ENCODE data around the gene RDH5.

DNA sequence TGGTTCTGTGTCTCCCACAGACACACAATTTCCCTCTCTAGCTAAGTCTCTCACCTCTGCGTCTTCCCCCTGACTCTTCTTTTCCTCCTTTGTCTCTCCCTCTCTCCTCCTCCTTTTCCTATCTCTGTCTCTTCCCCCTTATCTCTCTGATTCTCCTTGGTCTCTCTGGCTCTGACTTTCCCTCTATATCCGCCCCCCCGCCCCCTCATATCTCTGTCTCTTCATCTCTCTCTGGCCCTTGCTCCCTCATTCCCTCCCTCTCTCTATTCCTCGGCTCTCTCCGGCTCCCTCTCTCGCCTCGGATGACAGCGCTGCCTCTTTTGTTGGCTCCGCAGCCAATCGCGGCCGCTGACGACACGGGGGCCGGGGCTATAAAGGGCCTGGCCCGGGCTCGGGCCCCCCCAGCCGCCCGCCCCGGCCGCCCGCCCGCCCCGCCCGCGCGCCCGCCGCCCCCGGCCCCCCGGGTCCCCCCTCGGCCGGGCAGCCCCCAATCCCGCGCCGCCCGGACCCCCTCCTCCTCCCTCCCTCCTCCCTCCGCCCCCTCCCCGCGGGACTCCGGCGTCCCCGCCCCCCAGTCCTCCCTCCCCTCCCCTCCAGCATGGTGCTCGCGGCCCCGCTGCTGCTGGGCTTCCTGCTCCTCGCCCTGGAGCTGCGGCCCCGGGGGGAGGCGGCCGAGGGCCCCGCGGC, 22.7 kb downstream of the RDH5 start, which contains the start of gene GDF11:
- TF ChIP-seq, protein P1, sequence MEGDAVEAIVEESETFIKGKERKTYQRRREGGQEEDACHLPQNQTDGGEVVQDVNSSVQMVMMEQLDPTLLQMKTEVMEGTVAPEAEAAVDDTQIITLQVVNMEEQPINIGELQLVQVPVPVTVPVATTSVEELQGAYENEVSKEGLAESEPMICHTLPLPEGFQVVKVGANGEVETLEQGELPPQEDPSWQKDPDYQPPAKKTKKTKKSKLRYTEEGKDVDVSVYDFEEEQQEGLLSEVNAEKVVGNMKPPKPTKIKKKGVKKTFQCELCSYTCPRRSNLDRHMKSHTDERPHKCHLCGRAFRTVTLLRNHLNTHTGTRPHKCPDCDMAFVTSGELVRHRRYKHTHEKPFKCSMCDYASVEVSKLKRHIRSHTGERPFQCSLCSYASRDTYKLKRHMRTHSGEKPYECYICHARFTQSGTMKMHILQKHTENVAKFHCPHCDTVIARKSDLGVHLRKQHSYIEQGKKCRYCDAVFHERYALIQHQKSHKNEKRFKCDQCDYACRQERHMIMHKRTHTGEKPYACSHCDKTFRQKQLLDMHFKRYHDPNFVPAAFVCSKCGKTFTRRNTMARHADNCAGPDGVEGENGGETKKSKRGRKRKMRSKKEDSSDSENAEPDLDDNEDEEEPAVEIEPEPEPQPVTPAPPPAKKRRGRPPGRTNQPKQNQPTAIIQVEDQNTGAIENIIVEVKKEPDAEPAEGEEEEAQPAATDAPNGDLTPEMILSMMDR (IDR thresholded peaks at IDR 0.05 in 2 of 3, conservative IDR thresholded peaks at IDR 0.05 in 1 of 3; ENCODE audit: borderline replicate concordance in 1 of 3, insufficient read depth in 1 of 3, low read depth in 2 of 3, low read length in 2 of 3): no peak
- TF ChIP-seq POLR2A (IDR thresholded peaks at IDR 0.05; ENCODE audit: borderline replicate concordance, extremely low read depth, insufficient read depth, insufficient read length): no peak
- no peak for TF ChIP-seq ELF1 (IDR thresholded peaks at IDR 0.05; ENCODE audit: borderline replicate concordance, low read depth)
- TF ChIP-seq ZBTB33 (IDR thresholded peaks at IDR 0.05; ENCODE audit: extremely low read depth, insufficient replicate concordance, low read length): no peak
- no peak for TF ChIP-seq MAX (IDR thresholded peaks at IDR 0.05)
- TF ChIP-seq EZH2 (IDR thresholded peaks at IDR 0.05): no peak
- no peak for TF ChIP-seq EZH2phosphoT487 (IDR thresholded peaks at IDR 0.05; ENCODE audit: borderline replicate concordance)
- TF ChIP-seq POLR2AphosphoS5 (IDR thresholded peaks at IDR 0.05; ENCODE audit: low read depth, low read length): peak; percentile 32; the same call in 1 of the 2 replicates
- no peak for TF ChIP-seq SIN3A (IDR thresholded peaks at IDR 0.05; ENCODE audit: low read depth)
